GM19463 (cell line): ENCODE results near the gene NTM.

Source experiments
- ATAC-seq: cut with Tn5 transposase; IDR thresholded peaks from one replicate; pipeline ENCODE4 v1.9.1; 2021; ENCODE audit warnings: mild to moderate bottlenecking, moderate library complexity; ENCODE audit not compliant: unreplicated experiment

The NTM gene

DNA sequence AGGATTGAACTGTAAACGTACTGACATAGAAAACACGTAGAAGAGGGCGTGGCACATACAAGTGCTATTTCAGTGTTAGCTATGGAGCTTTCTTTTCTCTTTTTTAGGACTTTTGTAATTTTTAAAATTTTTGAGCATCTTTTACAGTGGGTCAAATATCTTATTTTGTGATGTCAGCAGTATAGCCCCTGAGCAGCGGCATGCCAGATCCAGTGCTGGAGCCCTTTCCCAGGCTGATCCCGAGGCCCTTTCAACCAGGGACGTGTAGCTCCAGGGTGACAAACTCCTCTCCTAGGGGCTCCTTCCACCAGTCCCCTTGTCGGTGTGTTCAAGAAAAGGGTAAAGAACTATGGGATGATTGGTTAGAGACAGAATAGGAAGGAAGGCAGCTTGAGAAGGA lies 777.0 kb downstream of the NTM start:
- no peak for ATAC-seq

DNA sequence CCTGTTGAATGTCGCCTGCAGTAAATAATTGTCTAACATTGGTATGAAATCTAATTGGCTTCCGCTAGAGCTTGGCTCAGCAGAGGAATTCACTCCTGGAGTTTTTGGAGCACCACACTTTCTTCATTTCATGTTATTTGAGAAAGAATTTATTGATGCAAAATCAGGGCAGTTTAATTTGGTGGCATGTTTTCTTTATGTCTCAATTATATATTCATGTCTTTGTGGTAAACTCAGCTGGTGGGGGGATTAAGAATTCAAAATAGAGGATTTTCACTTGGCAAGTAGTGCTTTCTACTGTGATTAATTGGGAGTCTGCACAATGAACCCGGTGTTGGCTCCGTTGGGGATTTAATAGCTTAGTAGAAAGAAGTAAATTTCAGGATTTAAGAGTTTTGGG lies 784.4 kb downstream of the NTM start:
- no peak for ATAC-seq

DNA sequence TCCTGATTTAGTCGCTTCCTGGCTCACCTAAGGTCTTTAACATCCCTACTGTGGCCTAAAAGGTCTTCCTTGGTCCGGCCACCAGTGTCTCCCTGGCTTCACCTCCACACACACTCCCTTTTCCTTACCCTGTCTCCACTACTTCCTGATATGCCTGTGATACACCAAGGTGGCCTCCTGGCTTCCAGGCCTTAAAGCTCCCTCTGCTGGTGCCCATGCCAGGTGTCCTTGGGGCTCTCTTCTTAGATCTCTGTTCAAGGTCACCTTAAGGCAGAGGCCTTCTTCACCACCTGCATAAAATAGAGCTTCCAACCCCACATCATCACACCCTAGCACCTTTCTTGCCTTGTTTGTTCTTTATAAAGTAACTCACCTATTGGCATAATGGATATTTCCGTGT lies 787.7 kb downstream of the NTM start:
- ATAC-seq, result no peak

DNA sequence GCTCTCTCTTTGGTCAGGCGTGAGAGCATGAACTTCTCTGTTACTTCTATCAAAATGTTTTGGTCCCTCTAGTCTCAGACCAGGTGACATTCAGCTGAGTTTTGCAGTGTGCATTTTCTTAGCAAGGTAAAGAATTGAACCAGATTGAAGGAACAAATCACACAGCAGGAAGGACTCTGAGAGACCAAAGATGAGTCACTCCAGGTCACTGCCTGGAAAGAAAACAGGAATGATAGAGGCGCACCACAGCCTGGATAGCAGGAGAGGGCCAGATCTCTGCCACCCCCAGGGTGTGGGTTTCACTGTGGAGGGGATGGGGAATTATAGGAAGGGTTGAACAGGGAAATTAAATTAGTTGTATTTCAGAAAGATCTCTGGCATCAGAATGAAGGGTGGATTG lies 788.3 kb downstream of the NTM start:
- no peak for ATAC-seq

DNA sequence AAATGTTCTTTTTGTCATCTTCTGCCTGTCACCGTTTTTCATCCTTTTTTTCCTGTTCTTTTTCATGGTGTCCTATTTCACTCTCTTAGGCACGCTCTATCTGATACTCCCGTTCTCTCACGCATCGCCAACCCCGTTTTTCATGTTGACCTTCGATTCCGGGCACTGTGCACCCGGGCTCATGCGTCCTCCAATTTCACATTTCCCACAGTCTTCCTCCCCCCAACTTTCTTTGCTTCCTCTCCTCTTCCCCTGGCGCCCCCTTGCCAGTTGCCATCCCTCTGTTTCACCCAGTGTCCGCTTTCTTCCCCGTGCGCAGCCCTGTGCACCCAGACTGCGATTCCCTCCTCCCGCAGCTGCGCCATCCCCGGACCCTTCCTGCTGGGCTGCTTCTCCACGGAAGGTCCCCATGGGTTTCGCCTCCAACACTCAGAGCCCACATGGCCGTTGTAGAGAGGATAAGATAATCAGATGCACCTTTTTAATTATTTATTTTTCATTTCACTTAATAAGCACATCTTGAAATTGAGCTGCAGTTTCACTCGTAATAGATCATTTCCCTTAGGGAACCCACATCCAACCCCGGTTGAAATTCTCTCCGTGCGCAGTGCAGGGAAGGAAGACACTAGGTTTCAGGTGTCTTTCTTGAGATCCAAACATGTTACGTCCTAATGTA lies 791.1 kb downstream of the NTM start:
- no peak for ATAC-seq

DNA sequence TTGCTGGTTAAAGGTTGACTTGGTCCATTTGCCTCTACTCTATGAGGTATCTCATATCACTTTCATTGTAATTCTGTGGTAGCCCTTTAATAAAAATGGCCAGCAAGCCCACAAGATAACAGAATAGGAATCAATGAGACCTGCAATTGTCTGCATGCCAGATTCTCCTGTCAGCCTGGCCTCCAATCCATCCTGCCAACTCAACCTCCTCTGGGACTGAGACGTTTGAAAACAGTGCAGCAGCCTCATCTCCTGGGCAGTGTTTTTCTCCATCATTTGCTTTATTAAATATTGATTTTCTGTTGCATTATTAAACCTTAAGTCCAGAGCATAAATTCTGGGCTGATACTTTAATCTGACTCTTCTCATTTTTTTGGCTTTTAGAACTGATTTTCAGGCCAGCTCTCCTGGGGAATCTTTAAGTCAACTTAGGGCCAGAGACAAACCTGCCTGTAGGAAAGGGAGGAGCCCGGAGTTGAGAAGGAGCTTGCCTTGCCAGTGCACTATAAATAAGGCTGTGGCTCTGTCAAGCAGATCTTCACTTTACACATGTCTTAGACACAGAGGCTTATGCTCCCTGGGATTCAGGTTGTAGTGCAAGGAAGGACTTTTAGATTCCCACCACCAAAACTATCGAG lies 798.0 kb downstream of the NTM start:
- no peak for ATAC-seq

DNA sequence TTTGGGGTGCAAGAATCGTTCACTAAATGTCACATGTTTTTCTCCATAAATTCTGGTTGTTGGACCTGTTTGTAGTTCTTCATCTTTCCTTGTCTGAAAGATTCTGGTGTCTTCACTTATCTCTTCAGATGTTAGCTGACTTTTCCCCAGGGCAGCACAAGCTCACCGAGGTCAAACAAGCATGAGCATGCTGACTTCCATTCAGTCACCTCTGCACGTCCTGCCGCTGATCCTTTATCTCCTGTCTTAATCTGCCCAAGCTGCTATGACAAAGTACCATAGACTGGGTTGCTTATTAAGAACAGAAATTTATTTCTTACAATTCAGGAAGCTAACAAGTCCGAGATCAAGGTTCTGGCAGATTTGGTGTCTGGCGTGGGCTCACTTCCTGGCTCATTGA lies 800.6 kb downstream of the NTM start:
- ATAC-seq, result no peak

DNA sequence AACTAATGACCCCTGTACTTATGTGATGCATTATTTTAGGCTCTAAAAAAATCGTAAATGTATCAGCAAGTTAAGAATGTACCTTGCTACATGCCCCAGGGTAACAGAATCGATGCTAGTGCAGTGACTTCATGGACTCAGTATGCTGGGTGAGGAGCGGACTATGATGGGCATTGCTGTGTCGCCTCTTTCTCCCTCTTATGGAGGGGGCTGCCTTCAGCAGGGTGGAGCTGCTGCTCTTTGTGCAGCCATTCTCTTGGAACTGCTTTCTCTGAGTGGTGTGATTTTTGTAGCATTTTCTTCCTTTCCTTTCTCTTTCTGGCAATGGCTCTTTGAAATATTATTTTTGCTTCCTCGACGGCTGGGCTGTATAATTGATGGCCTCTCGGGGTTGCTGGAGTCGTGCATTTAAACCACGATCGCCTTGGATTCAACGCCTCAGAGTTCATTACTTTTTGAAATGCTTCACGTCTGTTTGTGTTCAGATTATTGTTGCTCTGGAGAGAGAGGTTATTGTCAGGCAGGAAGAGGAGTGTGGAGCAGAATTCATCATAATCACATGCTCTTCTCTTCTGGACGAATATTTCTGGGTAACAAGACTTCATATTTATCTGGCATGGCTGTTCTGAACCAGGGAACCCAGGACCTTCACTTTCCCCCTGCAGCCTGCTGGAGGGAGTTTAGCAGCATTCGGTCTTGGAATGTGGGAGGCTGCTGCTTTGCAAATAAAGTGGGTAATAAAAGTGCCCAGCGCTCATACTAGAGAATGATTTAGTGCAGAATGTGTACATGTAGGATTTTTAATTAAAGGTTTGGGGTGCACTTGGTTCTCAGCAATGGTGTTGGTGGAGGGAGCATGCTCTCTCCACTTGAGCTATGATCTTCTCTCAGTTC lies 804.2 kb downstream of the NTM start:
- ATAC-seq, result no peak

DNA sequence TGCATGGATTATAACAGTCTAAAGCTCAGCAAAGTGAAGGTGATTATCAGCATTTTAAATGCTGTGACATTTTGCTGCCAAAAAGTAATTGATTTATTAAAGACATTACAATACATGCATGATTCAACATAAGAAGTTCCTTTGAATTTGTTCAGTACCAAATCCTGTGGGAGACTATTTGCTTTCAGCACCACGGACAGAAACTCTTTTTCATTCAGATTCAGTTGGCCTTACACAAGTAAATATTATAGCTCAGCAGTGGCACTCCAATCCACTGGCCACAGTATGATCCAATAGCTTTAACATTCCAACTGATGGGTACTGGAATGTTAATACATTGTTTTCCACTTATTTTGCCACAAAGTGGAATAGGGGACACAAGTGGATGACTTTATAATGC lies 806.7 kb downstream of the NTM start:
- ATAC-seq, result no peak

DNA sequence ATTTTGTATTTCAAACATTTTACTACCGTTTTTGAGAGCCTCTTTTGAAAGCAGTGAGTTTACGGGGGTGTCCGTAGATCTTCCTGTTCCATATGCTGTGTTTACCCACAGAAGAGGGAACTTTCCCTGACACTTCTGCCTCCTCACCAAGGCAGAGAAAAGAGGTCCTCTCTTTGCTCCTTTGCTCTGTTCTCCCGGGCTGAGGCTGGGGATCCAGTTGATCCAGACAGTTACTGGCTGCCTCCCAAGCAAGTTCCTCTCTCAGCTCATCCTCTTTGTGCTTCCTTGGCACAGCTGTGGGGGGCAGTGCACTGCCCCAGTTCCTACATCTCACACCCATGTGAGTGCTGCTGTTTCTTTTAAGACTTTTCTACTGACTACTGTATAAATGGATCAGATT lies 813.7 kb downstream of the NTM start:
- ATAC-seq, result no peak

DNA sequence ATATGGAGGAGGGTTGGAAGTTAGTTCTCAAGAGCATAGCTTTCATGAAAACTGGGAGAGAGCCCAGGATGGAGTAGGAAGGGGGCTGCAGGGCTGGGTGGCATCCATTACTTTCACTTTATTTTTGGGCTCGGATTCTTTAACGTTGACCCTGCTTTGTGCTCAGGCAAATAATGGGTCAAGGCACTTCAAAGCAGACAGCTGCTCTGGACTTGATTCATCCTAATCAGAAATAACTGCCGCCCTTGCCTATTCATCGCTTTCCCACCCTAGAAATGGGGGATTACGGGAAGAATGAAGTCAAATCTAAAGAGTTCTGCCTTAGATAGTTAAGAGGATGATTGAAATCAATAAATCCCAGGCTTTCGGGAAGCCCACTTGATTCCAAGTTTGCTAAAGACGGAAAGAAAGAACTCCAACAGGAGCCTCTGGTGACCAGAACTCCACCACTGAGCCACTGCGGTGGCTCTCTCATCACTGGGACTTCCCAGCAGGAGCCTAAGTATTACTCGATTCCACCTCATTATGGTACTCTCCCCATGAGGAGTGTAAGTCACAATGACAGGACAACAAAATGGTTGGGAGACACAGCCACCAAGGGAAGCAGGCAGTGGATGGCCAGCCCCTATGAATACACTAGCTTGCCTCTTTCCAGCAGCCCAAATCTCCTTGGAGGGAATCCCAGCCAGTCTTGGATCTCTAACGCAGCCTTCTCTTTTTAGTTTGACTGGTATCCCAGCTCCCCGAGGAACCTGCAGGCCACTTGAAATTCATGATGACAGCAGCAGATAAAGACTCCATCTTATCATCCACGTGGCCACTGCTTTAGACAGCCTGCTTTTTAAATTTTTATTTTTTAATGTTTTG lies 815.5 kb downstream of the NTM start:
- no peak for ATAC-seq

DNA sequence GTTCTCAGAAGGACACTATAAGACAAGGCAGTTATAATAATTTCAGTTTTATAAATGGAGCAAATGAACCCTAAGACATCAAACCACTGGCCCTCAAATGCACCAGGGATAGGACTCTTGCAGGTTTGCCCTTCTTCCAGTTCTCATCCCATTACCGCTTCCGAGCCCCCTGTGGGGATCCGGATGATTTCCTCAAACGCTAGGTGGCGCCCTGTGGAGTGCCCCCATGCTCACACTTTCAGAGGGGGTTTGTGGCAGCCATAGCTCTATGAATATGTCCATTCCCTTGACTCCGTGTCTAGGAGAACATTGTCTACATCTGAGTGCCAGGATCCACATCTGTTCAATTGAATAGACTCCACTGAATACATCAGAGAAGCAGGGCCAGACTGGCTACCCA lies 816.3 kb downstream of the NTM start:
- ATAC-seq, result no peak

DNA sequence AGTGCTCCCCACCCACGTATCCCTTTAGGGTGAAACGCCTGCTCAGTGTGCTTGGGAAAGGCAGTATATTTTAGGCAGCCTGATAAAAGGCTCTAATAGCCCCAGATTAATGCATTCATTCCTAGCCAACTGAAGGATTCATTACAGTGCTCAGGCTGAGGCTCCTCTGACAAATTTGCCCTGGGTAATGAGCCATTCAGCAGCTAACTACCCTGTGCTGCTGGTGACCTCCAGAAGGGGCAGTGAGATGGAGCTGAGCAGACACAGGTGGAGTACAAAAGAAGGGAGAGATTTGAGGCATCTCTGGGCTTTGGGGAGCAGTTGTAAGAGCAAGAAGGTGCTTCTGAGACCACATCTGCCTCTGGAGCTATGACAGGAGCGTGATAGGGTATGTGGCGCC lies 817.0 kb downstream of the NTM start:
- no peak for ATAC-seq

DNA sequence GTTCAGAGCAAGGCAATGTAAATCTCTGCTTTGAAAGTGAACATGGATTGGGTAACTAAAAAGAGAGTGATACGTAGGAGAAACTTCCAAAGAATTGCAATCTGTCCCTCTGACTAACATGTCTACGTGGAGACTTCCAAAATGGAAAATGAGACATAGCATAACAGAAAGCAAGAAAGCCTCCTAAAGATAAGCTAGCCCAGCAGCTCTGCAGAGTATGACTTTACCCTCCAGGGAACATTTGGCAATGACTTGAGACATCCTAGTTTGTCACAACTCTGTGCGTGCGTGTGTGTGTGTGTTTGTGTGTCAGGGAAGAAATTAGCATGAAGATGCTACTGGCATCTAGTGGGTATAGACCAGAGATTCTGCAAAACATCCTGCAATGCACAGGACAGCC lies 817.4 kb downstream of the NTM start:
- ATAC-seq, result no peak

DNA sequence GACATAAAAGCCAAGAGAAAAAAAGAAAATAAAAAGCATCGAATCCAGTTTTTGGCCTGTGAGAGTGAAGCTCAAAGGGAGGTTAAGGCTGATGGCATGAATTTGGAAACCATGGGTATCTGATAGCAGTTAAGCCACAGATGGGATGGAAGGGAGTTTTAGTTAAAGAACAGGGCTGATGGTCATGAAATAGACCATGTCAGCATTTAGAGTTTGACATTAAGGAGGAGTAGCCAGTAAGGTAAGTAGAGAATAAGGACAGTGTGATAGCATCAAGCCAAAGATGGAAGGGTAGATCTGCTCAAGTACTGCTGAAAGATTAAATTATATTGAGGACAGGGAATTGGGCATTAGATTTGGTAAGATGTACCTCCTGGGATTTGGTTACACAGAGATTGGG lies 826.5 kb downstream of the NTM start:
- ATAC-seq, result no peak

DNA sequence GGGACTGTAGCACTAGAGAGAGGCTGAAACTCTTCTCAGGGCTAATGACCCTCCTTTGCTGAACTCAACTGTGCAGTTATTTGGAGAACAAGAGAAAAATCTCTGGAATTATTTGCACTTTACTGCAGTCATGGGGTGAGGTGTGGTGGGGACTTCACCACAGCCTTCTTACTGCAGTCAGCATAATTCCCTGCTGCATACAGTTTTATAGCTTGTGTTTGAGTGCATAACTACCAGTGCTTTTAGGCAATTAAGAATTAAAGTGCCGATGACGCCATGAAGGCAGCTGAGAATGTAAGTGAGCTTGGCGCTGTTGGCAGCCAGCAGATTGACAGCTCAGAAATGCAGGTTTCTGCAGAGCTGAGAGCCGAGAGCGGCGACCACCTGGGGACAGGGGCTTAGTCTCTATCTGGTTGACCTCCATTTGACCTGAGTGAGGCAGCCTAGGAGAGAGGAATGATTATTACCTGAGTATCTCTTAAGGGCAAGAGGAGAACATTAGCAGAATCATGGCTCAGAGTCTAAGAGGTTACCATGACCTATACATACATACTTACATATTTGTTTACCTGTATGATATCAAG lies 830.0 kb downstream of the NTM start:
- ATAC-seq, result no peak

DNA sequence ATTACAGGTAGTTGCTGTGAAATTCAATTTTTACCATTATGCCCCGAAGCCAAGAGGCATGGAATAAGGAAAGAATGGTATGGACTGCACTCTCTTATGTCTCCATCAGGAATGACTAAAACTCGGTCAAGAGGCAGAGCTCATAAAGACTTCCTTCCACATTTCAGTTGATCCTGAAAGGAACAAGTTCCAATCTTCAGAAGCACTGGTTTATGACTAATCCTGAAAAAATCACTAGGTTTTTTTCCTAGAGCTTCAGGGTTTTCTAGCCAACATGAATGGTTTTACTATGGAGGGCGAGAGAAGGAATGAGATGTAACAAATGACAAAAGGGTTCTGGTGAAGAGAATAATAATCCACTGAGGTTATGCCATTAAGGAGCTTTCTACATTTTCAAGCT lies 832.2 kb downstream of the NTM start:
- ATAC-seq, result no peak

DNA sequence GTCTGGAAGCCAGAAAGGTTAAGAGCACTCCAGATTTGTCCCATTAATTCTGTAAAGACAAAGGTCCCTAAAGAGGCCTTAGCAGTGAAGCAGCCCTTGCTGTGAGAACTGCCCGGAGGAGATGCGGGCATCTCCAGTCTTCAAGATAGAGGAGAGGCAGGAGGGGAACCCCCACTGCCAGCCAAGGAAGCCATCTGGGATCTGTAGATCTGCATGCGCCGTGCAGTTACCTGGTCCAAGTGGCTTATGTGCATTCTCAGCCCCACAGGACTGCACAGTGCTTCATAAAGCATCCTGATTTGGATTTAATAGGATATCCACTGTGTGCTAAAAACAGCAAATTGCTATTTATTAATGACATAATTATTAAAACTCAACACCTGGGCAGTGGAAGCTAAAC lies 834.6 kb downstream of the NTM start:
- ATAC-seq, result no peak

DNA sequence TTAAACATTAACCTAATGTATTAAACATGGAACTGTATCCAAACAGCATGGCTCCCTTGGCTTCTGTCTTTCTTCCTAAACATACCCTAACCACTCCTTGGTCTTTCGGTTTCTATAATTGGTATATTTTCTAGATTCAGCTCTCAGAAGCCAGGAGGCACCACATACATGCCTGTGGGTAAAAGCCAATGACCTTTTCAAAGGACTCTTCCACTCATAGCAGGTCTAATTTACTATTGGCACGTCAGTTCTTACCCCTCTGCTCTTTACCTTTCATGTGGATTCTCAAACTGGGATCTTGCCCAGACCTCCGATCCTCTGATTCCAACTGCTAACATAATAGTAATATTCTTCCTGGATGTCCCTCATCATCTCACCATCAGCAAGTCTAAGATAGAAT lies 835.1 kb downstream of the NTM start:
- ATAC-seq, result no peak

DNA sequence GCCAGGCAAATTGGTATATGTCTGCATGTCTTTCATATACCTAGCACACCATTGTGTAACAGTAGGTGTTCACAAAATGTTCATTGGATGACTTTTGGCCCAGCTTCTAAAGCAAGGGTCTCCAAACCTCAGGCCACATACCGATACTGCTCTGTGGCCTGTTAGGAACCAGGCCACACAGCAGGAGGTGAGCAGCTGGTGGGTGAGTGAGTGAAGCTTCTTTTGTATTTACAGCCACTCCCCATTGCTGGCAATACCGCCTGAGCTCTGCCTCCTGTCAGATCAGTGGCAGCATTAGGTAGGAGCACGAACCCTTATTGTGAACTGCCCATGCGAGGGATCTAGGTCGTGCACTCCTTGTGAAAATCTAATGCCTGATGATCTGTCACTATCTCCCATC lies 836.6 kb downstream of the NTM start:
- ATAC-seq, result no peak
